ENCODE measurements around the gene UBL5.

- TF ChIP-seq CTCF (IDR thresholded peaks at IDR 0.05) = no peak
- no peak for TF ChIP-seq POLR2AphosphoS5 (IDR thresholded peaks at IDR 0.05; ENCODE audit: insufficient read depth in 1 of 2, low read depth in 1 of 2)
- no peak for TF ChIP-seq POLR2A (IDR thresholded peaks at IDR 0.05)
Measured at GRCh38 chr19:9801976-9802375, 25.7 kb upstream of the UBL5 start.
